NOMO-1 (cell line): Measurements from ENCODE around the gene BRCA1.
"Not testable (repeated sequence)": the region's sequence is repeated elsewhere in the genome, so short reads cannot be mapped to it uniquely, and the experiment has no call there.

Source experiments
- DNase-seq, 2 experiments: peaks; one replicate each; lab custom pipeline; 2025; ENCODE audit not compliant: unreplicated experiment in 2 of 2; lab: John Stamatoyannopoulos, UW

Gene BRCA1

DNA sequence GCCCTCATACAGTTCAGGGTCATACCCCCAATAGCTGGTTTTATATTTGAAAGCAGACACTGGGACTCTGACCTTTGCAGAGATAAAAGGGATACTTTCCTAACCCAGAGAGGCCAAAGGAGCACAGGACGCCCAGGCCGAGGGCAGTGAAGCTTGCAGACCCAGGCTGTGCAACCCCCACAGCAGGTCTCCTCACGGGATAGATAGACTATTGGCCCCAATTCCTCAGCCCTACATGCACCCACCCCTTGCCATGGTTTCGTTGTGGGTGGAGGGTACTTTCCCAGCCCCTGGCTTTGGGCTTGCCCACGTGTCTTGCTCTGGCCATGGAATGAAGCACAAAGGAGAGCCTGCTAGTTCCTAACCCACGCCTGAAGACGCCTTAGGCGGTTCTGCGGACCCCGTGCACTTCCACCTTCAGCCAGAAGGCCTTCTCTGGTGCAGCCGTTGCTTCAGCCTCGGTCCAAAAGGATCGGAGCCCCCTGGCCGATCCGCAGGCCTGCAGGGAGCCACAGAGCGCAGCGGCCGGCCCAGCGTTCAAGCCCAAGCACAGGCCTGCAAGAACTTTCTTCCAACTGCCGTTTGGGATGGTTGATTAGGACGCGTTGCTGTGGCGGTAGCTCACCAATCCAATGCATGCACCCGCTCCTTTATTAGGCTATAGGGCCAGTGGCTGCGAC lies 9.8 kb upstream of the BRCA1 start:
- DNase-seq = no peak

DNA sequence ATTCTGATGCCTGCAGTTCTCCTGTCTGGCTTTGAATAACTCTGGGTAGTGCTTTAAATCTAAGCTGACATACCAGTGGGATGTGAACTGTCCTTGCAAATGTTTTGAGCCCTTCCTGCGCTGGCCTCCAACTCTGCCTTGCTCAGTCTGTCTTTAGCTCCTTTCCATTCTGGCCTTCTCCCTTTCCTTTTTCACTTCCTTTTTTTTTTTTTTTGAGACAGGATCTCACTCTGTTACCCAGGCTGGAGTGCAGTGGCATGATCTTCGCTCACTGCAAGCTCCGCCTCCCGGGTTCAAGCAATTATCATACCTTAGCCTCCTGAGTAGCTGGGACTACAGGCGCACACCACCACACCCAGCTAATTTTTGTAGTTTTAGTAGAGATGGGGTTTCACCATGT lies 8.3 kb upstream of the BRCA1 start:
- DNase-seq = not testable (repeated sequence)

DNA sequence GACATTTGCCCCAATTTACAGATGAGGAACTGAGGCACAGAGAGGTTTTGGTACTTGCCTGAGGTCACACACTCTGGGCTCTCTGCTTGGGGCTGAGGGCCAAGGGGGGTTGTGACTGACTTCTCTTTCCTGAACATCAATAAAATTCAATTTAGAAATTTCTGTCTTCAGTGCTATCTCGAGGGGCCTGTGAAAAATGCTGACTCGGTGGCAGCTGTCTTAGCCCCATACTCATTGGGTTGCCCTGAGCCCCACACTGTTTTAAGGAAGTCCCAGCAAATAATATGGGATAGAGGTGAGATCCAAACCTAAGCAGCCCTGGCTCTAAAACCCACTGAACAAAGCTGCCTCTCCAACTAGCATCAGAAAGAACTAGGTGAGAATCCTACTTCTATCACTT lies 7.0 kb upstream of the BRCA1 start:
- DNase-seq = no peak

GRCh38 chr17:43129671-43130010 lies 4.5 kb upstream of the BRCA1 start:
- no peak for DNase-seq

DNA sequence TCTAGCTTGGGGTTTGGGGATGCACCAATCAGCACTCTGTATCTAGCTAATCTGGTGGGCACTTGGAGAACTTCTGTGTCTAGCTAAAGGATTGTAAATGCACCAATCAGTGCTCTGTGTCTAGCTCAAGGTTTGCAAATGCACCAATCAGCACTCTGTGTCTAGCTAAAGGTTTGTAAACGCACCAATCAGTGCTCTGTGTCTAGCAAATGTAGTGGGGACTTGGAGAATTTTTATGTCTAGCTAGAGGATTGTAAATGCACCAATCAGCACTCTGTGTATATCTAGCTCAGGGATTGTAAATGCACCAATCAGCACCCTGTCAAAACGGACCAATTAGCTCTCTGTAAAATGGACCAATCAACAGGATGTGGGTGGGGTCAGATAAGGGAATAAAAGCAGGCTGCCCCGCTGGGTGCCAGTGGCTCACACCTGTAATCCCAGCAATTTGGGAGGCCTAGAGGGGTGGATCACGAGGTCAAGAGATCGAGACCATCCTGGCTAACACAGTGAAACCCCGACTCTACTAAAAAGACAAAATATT lies 2.2 kb upstream of the BRCA1 start:
- DNase-seq = not testable (repeated sequence)

- no peak for DNase-seq
Measured at GRCh38 chr17:43126911-43127290, 1.7 kb upstream of the BRCA1 start.

GRCh38 chr17:43125967-43126910 lies 1.1 kb upstream of the BRCA1 start:
- peak; percentile 13 to 41 for DNase-seq

DNA sequence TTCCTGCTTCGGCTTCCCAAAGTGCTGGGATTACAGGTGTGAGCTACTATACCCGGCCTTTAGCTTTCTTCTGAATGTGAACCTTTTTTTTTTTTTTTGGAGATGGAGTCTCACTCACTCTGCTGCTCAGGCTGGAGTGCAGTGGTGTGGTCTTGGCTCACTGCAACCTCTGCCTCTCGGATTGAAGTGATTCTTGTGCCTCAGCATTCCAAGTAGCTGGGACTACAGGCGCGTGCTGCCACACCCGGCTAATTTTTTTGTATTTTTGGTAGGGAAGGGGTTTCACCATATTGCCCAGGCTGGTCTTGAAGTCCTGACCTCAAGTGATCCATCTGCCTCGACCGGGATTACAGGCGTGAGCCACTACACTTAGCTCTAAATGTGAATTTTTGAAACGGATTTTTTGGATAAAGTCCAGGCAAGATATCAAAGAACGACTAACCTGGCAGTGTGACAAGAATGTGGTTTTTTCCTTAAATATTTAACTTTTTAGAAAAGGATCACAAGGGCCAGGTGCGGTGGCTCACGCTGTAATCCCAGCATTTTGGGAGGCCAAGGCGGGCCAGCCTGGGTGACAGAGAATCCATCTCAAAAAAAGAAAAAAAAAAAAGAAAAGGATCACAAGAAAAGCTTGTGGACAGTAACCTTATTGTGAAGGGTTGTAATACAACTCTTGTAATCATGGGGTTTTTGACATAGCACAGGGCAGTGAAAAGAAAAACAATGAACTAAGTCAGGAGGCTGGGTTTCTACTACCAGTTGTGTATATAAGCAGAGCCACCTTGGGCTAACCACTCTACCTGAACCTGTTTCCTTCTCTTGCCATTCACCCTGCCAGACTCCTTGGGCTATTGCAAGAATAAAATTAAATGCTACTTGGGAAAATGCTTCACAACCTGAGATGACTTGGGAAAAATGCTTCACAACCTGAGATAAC lies 6.2 kb downstream of the BRCA1 start:
- no peak for DNase-seq

GRCh38 chr17:43114151-43114552 lies 11.0 kb downstream of the BRCA1 start:
- DNase-seq = no peak

DNA sequence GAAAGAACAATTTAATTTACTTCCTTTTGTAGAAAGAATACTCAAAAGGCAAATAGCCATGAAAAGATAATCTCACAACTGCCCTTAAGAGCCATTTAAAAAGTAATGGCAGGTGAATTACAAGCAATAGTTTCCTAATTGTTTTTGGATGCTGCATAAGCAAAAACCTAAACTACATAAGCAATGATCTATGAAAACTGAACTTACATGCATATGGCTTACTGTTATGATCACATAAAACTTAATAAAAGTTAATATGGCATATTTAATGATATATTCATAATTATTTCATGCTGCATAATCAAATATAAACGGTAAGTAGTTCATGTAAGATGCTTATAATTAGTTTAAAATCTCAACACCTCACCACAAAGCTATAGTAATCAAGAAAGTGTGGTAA lies 18.6 kb downstream of the BRCA1 start:
- DNase-seq = no peak

DNA sequence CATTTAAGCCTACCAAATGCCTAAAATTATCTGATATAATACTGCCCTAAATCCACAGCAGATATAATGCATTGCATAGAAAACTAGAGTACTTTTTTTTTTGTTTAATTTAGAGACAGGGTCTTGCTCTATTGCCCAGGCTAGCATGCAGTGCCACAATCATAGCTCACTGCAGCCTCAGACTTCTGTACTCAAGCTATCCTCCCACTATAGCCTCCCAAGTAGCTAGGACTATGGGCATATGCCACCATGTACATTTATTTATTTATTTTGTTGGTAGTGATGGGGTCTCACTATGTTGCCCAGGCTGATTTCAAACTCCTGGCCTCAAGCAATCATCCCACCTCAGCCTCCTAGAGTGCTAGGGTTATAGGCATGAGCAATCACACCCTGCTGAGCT lies 20.0 kb downstream of the BRCA1 start:
- no peak for DNase-seq

DNA sequence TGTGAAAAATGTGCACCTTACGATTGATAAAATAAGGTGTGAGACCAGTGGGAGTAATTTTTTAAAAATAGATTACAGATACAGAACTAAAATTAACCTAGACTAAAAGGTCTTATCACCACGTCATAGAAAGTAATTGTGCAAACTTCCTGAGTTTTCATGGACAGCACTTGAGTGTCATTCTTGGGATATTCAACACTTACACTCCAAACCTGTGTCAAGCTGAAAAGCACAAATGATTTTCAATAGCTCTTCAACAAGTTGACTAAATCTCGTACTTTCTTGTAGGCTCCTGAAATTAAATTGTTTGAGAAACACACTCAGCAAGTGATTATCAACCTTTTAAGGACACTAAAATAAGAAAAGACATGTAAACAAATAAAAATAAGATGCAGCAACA lies 20.5 kb downstream of the BRCA1 start:
- DNase-seq = no peak

DNA sequence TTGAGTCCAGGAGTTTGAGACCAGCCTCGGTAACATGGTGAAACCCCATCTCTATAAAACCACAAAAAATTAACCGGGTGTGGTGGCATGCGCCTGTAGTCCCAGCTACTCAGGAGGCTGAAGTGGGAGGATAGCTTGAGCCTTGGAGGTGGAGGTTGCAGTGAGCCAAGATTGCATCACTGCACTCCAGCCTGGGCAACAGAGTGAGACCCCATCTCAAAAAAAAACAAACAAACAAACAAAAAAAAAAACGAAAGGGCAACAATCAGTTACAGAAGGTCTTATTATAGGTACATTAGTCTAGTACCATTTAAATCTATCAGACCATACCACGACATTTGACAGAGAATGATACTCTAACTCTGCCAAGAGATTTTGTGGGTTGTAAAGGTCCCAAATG lies 29.8 kb downstream of the BRCA1 start:
- DNase-seq = not testable (repeated sequence)

- DNase-seq = no peak
Measured at GRCh38 chr17:43094129-43094835, 30.9 kb downstream of the BRCA1 start.

DNA sequence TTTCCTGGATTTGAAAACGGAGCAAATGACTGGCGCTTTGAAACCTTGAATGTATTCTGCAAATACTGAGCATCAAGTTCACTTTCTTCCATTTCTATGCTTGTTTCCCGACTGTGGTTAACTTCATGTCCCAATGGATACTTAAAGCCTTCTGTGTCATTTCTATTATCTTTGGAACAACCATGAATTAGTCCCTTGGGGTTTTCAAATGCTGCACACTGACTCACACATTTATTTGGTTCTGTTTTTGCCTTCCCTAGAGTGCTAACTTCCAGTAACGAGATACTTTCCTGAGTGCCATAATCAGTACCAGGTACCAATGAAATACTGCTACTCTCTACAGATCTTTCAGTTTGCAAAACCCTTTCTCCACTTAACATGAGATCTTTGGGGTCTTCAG lies 32.3 kb downstream of the BRCA1 start:
- no peak for DNase-seq

DNA sequence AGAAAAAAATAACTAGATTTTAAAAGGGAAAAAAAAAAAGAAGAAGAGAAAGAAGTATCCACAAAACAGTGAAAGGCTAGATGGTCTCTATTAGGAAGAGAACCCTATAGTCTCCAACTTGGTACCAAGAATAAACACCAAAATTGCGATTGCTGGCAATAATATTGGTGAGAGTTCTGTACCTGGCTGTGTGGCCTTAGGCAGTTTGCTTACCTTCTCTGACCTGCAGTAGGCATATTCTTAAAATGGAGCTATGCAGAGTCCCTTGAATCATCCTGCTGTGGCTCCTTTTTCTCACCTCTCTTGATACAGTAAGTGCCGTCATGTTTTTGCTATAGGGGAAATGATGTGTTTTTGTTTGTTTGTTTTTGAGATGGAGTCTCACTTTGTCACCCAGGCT lies 35.1 kb downstream of the BRCA1 start:
- no peak for DNase-seq

DNA sequence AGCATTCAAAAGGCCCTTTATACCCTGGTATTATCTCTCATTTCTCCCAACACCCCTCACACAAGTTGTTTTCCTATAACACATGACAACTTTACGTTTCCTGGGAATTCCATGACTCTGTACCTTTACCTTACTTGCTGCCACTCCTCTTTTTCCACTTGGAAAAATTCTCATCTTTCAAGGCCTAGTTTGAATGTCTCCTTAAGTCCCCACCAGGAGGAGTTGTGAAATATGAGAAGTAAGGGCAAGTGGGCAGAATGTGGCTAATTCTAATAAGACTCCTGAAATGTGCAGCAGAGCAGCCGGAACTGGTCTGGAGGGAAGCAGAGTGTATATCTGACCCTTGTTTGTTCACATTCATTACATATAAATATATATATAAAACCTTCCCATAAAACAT lies 39.7 kb downstream of the BRCA1 start:
- DNase-seq = no peak

- DNase-seq = no peak
Measured at GRCh38 chr17:43079641-43080302, 45.4 kb downstream of the BRCA1 start.

DNA sequence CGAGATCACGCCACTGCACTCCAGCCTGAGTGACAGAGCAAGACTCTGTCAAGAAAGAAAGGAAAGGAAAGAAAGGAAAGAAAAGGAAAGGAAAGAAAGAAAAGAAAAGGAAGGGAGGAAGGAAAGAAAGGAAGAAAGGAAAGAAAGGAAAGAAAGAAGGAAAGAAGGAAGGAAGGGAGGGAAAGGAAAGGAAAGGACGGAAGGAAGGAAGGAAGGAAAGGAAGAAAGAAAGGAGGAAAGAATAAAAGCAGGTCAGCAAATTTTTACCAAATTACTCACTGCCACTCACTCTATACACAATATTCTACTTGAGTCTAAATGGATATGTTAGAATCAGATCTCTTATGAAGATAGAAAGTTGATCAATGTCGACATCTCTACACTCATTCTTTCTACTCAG lies 50.3 kb downstream of the BRCA1 start:
- DNase-seq = no peak

DNA sequence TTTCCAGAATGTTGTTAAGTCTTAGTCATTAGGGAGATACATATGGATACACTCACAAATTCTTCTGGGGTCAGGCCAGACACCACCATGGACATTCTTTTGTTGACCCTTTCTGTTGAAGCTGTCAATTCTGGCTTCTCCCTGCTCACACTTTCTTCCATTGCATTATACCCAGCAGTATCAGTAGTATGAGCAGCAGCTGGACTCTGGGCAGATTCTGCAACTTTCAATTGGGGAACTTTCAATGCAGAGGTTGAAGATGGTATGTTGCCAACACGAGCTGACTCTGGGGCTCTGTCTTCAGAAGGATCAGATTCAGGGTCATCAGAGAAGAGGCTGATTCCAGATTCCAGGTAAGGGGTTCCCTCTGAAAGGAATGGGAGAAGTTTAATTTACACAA lies 54.3 kb downstream of the BRCA1 start:
- no peak for DNase-seq
